NK-92 (cell line): Measurements from ENCODE around the gene RAB21.
"Not testable (repeated sequence)": the region's sequence is repeated elsewhere in the genome, so short reads cannot be mapped to it uniquely, and the experiment has no call there.

Source experiments
- DNase-seq: peaks from one replicate; lab custom pipeline; 2025; ENCODE audit not compliant: unreplicated experiment; lab: John Stamatoyannopoulos, UW

Gene RAB21

DNA sequence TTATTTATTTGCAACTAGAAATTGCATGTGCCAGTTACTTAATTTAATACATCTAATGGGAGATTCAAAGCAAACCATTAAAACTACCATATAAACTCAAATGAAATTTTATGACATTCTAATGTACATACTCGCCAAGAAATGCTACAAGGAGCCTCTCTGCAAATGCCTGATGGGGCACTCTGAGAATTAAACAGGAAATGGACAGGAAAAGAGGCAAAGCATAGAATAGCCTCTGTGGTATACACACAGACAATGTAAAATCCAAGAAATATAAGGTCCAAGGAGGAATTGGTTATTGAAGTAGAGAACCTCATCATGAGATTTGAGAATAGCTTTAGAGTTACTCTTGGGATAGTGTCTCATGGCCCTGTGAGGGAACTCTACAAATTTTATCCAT, 41.2 kb downstream of the RAB21 start:
- DNase-seq = no peak

GRCh38 chr12:71797531-71797930, 42.9 kb downstream of the RAB21 start:
- DNase-seq = no peak

DNA sequence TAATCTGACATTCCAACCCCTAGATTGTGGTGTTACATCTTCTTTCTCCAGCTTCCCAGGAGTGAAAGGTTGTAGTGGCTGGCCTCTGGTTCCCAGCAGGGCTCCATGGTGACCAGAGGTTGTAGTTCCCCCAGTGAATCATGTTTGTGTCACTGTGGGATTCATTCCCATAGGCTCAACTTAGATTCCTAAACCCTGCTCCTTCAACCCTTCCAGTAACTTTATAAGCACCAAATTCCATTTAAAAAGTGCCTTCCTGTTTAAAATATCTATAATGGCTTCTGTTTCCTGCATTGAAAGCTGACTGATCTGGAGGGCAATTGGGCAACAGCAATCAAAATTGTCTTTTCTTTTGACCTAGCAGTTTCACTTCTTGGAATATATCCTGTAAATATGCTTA, 44.4 kb downstream of the RAB21 start:
- DNase-seq = no peak

DNA sequence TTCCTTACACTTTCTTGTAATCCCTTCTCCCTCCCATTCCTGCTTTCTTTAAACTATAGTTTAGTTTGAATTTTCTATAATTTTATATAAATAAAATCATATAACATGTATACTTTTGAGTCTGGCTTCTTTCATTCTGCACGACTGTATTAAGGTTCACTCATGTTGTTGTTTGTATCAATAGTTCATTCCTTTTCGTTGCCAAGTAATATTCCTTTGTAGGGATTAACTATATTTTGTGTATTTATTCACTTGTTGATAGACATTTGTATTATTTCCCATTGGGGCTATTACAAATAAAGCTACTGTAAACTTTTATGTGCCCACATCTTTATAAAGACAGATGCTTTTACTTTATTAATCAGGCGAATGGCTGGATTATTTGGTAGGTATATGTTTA, 45.5 kb downstream of the RAB21 start:
- DNase-seq = no peak

DNA sequence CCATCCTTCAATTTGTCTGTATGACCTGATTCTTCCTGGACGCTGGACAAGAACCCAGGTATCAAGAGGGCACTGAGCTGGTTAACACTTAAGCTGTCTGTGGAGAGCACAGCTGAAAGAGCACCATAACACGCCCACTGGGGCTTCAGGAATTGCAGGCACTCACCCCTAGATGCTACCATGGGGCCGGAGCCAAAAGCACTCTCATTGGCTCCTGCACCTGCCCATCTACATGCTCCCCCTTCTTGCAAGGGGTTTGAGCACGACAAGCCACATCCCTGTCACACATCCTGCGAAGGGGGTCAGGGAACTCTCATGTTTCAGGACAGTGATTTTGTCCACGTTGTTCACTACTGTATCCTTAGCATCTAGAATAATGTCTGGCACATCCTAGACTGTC, 49.8 kb downstream of the RAB21 start:
- DNase-seq = no peak

- DNase-seq = no peak
These were observed 56.3 kb downstream of the RAB21 start for GRCh38 chr12:71810921-71811320.

- not testable (repeated sequence) for DNase-seq
These were observed 60.6 kb downstream of the RAB21 start for GRCh38 chr12:71815242-71815641.

- DNase-seq = not testable (repeated sequence)
These were observed 67.4 kb downstream of the RAB21 start for GRCh38 chr12:71822088-71822487.

DNA sequence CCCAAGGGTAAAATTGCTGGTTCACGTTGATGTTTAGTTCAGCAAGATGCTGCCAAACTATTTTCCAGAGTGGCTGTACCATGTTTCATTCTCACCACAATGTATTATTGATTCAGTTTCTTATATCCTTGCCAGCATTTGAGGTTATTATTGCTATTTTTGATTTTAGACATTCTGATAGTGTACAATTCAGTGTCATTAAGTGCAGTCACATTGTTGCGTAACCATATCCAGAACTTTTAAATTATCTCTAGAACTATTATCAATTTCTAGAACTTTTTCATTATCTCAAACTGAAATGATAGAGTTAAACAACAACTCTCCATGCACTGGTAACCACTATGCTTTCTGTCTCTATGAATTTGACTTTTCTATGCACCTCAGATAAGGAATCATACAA, 74.2 kb downstream of the RAB21 start:
- DNase-seq = no peak

DNA sequence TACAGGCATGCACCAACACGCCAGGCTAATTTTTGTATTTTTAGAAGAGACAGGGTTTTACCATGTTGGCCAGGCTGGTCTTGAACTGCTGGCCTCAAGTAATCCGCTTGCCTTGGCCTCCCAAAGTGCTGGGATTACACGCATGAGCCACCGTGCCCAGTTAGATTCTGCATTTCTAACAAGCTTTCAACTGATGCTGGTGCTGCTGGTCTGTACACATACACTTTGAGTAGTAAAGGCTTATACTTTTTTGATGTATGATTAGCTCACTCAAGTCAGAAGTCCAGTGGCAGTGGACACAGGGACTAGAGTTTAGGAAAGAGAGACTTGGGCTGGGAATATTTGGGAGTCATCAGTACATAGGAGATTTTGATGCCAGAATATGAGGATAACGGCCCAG, 82.7 kb downstream of the RAB21 start:
- DNase-seq = no peak

DNA sequence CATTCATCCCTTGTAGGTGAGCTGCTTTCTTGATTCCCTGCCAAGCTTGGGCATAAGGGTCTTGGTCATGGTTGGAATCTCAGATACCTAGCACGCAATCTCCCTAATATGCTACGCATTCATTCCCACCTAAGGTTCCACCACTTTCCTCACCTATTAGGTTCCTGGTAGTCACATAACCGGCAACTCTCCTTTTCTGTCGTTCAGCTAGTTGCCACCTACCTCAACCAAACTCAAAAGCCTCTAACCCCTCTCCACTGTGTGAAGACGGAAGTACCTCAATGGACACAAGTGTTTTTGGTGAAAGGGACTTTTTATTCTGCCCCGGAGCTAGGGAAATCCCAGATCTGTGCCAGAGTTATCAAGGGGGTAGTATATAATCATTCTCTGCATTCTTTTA, 83.6 kb downstream of the RAB21 start:
- no peak for DNase-seq

GRCh38 chr12:71838676-71839075, 84.0 kb downstream of the RAB21 start:
- DNase-seq = no peak

GRCh38 chr12:71840231-71840847, 85.7 kb downstream of the RAB21 start:
- no peak for DNase-seq

DNA sequence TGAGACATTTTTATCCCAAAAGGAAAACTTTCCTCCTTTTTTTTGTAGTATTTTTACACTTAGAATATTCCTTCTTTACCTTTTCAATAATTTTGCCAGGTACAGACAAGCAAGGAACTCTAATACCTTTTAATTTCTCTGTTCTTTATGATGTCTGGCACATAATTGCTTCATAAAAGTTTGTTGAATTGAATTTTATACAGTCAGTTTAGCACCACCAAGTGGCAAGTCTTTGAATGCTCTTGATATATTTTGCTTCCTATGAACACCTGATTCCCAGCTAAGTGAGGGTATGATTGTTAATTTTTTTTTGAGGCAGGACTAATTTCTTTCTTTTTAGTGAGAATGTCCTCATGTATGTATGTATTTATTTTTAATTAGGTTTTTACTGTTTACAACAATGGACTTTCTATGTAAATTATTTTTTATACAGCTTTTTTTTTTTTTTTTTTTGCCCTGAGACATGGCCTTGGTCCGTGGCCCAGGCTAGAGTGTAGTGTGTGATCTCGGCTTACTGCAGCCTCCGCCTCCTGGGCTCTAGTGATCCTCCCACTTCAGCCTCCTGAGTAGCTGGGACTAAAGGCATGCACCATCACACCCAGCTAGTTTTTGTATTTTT, 91.8 kb downstream of the RAB21 start:
- no peak for DNase-seq

GRCh38 chr12:71848212-71848611, 93.5 kb downstream of the RAB21 start:
- DNase-seq = no peak

DNA sequence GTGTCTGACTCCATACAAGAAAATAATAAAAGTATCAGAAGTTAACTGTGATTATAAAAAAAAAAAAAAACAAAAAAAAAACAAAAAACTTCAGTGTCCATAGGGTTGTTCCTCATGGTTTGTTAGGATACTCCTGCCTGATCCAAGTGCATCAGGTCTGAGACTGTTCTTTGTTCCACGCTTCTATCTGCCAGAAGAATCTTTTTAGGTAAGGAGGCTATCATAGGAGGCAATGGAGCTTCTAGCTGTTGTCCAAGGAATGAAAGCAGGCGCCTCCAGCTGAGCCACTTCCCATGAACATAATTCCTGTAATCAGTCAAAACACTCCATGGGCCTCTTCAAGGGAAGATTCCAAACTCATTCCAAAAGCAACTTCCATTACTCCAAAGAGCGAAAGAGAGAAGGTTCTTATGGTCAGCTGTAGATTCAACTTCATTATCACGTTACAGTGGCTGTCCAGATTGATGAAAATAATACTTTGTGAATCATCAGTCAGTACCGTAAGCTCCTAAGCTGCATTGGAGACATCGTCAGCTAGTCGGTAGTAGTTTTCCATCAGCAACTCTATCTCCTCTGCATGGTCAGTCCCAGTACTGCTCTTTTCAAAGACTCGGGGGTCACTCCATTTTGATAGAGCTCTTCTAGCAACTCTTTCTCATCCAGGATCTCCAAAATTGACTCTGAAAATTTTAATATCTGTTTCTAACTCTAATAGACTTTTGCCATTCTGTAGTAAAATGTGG, 94.6 kb downstream of the RAB21 start:
- no peak for DNase-seq
